ENCODE results near the gene MEGF6. TPM values are rescaled to one million over a fixed set of nuclear protein-coding genes. Genes with fewer than 3 reads are reported as not detected.

The MEGF6 gene, protein sequence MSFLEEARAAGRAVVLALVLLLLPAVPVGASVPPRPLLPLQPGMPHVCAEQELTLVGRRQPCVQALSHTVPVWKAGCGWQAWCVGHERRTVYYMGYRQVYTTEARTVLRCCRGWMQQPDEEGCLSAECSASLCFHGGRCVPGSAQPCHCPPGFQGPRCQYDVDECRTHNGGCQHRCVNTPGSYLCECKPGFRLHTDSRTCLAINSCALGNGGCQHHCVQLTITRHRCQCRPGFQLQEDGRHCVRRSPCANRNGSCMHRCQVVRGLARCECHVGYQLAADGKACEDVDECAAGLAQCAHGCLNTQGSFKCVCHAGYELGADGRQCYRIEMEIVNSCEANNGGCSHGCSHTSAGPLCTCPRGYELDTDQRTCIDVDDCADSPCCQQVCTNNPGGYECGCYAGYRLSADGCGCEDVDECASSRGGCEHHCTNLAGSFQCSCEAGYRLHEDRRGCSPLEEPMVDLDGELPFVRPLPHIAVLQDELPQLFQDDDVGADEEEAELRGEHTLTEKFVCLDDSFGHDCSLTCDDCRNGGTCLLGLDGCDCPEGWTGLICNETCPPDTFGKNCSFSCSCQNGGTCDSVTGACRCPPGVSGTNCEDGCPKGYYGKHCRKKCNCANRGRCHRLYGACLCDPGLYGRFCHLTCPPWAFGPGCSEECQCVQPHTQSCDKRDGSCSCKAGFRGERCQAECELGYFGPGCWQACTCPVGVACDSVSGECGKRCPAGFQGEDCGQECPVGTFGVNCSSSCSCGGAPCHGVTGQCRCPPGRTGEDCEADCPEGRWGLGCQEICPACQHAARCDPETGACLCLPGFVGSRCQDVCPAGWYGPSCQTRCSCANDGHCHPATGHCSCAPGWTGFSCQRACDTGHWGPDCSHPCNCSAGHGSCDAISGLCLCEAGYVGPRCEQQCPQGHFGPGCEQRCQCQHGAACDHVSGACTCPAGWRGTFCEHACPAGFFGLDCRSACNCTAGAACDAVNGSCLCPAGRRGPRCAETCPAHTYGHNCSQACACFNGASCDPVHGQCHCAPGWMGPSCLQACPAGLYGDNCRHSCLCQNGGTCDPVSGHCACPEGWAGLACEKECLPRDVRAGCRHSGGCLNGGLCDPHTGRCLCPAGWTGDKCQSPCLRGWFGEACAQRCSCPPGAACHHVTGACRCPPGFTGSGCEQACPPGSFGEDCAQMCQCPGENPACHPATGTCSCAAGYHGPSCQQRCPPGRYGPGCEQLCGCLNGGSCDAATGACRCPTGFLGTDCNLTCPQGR (N-terminal part only)
- total RNA-seq (10 to 100 TPM in 3 of 9 donors, 1 to 10 TPM in 6; 2.1 to 12.5 (median 7.4) TPM), polyA plus RNA-seq (10 to 100 TPM in 2 of 3 donors, under 1 TPM in 1; 0.15 to 29.2 (median 16.2) TPM)
- long read RNA-seq, donor 1: 0 reads
- long read RNA-seq, donor 2, partial matches to known transcripts: 0 of 13 reads
- long read RNA-seq, donor 2, other reads (novel, unspliced or antisense): 13 of 13 reads
- long read RNA-seq, donor 3: 0 reads
- long read RNA-seq, donor 4: 0 reads
- long read RNA-seq, donor 5, full-length matches to known transcripts: 3 of 14 reads
- long read RNA-seq, donor 5, partial matches to known transcripts: 0 of 14 reads
- long read RNA-seq, donor 5, other reads (novel, unspliced or antisense): 11 of 14 reads
- long read RNA-seq, donor 6, partial matches to known transcripts: 2 of 5 reads
- long read RNA-seq, donor 6, other reads (novel, unspliced or antisense): 2 of 5 reads
- long read RNA-seq, donor 7: 0 reads
- long read RNA-seq, donor 8: 0 reads
- long read RNA-seq, donor 9: 0 reads
- long read RNA-seq, donor 10: 0 reads

DNA sequence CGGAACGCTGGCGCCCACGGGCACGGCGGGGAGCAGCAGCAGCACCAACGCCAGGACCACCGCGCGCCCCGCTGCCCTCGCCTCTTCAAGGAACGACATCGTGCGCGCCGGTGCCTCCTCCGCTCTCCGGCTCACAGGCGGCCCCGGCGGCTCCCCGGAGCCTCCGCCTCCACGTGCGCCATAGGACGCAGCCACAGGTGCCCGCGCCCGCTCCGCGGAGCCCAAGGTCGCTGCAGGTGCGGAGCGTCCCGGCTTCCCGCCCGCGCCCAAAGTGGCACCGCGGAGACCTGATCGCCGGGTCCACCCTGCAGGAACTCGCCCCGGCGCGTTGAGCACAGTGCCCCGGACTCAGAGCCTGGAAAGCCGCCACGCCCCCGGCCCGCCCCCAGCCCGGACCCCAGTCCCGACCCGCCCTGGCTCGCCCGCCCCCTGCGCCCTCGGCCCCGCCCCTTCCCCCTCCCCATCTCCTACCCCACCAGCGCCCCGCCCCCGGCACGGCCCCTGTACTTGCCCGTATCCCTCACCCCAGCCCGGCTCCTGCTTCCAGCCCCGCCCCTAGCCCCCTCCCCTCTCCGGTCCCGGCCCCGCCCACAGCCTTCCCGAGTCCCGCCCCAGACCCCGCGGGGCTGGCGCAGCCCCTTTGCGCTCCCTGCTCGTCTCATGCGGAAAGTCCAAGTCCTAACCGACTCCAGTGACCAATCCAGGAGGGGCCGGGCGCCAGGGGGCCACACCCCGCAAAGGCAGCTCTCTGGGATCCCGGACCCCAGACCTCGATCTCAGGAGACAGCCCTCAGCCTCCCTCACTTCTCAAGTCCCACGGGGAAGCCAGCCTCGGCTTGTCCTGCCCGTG is at the start of gene MEGF6:
Gene MEGF6 (minus strand): TSS at position 339 of the 850 bp plus-strand sequence. CDS start 240 bp downstream, at position 99.
- intact Hi-C loops (cut with DNase I): no loop called here

DNA sequence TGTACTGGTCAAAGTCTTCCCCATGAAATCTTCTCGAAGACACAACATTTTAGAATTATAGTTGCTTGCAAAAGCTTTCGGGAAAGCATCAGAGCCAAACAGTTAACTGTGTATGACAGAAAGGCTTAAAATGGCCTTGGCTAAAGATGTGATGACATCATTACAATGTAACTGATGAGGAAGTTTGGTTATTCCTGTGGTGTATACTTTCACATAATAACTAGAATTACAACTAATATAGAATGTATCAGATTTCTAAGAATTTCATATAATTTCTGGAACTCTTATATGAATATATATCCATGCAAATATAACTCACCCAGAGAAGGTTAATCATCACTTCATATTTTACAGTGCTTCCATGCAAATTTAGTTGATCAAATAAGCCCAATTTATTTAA is 49.4 kb upstream of the MEGF6 start:
- H3K27ac ChIP-seq: no peak overlapping the region
- H3K4me1 ChIP-seq (replicated peaks in 1 of 2): no peaks in the 10 kb centered on the region
- no peaks in the 10 kb centered on the region for H3K27me3 ChIP-seq
- H3K9me3 ChIP-seq (replicated peaks in 1 of 3): no peaks in the 10 kb centered on the region
- H3K36me3 ChIP-seq (replicated peaks in 1 of 2): no peaks in the 10 kb centered on the region
- no peak for DNase-seq
- H3K4me3 ChIP-seq: no peak overlapping the region
- no peak for TF ChIP-seq POLR2A (IDR thresholded peaks at IDR 0.05)
- TF ChIP-seq, protein P1, sequence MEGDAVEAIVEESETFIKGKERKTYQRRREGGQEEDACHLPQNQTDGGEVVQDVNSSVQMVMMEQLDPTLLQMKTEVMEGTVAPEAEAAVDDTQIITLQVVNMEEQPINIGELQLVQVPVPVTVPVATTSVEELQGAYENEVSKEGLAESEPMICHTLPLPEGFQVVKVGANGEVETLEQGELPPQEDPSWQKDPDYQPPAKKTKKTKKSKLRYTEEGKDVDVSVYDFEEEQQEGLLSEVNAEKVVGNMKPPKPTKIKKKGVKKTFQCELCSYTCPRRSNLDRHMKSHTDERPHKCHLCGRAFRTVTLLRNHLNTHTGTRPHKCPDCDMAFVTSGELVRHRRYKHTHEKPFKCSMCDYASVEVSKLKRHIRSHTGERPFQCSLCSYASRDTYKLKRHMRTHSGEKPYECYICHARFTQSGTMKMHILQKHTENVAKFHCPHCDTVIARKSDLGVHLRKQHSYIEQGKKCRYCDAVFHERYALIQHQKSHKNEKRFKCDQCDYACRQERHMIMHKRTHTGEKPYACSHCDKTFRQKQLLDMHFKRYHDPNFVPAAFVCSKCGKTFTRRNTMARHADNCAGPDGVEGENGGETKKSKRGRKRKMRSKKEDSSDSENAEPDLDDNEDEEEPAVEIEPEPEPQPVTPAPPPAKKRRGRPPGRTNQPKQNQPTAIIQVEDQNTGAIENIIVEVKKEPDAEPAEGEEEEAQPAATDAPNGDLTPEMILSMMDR (IDR thresholded peaks at IDR 0.05): no peak
- intact Hi-C loops (cut with DNase I): no loop called here
- WGBS, 4 donors: 68 to 82% (median 79%) methylated on average over 2 of the region's 2 CpGs

More for the DNA sequence above, at the start of gene MEGF6:
- H3K9me3 ChIP-seq (replicated peaks in 1 of 3): no peaks in the 10 kb centered on the region
- peak in 4 of 7 donors; percentile 39 to 43 (median 40) for DNase-seq
- H3K4me3 ChIP-seq: peak within 1 kb of the TSS in 1 of 4 donors; percentile 44
- H3K27me3 ChIP-seq: peaks cover 26% of the 10 kb centered on the region
- TF ChIP-seq POLR2A (IDR thresholded peaks at IDR 0.05): no peak
- TF ChIP-seq, protein P1 (IDR thresholded peaks at IDR 0.05): no peak
- H3K27ac ChIP-seq: no peak within 1 kb of the TSS
- H3K4me1 ChIP-seq (replicated peaks in 1 of 2): peaks cover 0 to 9% of the 10 kb centered on the region in 2 donors
- no peaks in the 10 kb centered on the region for H3K36me3 ChIP-seq (replicated peaks in 1 of 2)
- 0 to 1% (median 1%) methylated on average over 6 to 87 of the region's 87 CpGs for WGBS, 4 donors

DNA sequence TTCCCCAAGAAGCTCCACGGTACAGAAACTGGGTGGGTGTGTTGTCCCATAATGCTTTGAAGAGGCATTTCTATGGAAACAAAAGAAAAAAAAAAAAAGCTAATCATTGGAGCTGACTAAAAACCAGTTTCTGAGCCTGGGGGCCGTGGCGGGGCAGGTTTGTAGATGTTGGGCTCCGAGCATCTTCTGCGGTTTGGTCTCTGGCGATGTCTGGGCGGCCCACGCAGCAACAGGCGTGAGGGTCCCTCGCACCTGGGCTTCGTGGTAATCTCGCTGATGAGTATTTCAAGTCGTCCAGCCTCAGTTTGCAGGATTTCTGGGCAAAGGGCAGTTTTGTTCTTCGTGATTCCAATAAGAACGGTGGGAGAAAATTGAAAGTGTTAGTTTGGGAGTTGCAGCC is 47.8 kb upstream of the MEGF6 start:
- Histone ChIP-seq H3K4me1 (replicated peaks in 1 of 2) (no peaks in the 10 kb centered on the region), H3K36me3 (replicated peaks in 1 of 2) (no peaks in the 10 kb centered on the region), H3K4me3 (no peak overlapping the region), H3K27ac (no peak overlapping the region), H3K27me3 (peaks cover under 1% of the 10 kb centered on the region), H3K9me3 (replicated peaks in 1 of 3) (no peaks in the 10 kb centered on the region)
- WGBS, 4 donors: 80 to 92% (median 85%) methylated on average over 15 of the region's 15 CpGs
- TF ChIP-seq, protein P1 (IDR thresholded peaks at IDR 0.05): no peak
- no peak for TF ChIP-seq POLR2A (IDR thresholded peaks at IDR 0.05)
- DNase-seq: no peak
- intact Hi-C loops (cut with DNase I): no loop called here

All from adrenal gland (tissue), 19 donors.